C4-2B (cell line): ENCODE results near the gene DENND1A.

ENCODE experiments used
- ZFX ChIP-seq: fragments of 450-650 bp; IDR thresholded peaks from 2 replicates; pipeline ENCODE4 v1.6.1; 2017
- TF ChIP-seq, protein P1 (sequence below): fragments of 450-650 bp; conservative IDR thresholded peaks from 2 replicates; pipeline ENCODE4 v1.5.1; 2017; ENCODE audit warnings: mild to moderate bottlenecking

- TF ChIP-seq, protein P1, sequence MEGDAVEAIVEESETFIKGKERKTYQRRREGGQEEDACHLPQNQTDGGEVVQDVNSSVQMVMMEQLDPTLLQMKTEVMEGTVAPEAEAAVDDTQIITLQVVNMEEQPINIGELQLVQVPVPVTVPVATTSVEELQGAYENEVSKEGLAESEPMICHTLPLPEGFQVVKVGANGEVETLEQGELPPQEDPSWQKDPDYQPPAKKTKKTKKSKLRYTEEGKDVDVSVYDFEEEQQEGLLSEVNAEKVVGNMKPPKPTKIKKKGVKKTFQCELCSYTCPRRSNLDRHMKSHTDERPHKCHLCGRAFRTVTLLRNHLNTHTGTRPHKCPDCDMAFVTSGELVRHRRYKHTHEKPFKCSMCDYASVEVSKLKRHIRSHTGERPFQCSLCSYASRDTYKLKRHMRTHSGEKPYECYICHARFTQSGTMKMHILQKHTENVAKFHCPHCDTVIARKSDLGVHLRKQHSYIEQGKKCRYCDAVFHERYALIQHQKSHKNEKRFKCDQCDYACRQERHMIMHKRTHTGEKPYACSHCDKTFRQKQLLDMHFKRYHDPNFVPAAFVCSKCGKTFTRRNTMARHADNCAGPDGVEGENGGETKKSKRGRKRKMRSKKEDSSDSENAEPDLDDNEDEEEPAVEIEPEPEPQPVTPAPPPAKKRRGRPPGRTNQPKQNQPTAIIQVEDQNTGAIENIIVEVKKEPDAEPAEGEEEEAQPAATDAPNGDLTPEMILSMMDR, result no peak
- TF ChIP-seq ZFX, result no peak
These were observed 167.9 kb downstream of the DENND1A start for GRCh38 chr9:123761905-123762605.
